GM23338 (cell line): Measurements from ENCODE around the gene RUNX1. TPM values are rescaled to one million over a fixed set of nuclear protein-coding genes. Genes with fewer than 3 reads are reported as not detected.

Experiments used
- ATAC-seq: fragments of 200-7000 bp; cut with Tn5 transposase; 3 replicates; pipeline ENCODE4 v1.9.1; 2020
- DNase-seq: peaks from one replicate; pipeline ENCODE4 v3.0.0-alpha.2; 2015; ENCODE audit warnings: low spot score
- H2AFZ ChIP-seq: fragments of 200-600 bp; sonication (generic); 2 replicates; pipeline ENCODE4 v1.8.0; 2016; ENCODE audit warnings: antibody characterized with exemption, mild to moderate bottlenecking, moderate library complexity
- H3F3A ChIP-seq: fragments of 200-600 bp; sonication (generic); replicated peaks from 2 replicates; pipeline ENCODE4 v1.8.0; 2017; ENCODE audit warnings: antibody characterized with exemption, mixed run types, low read depth
- H3K27ac ChIP-seq: fragments of 200-600 bp; sonication (generic); 2 replicates; pipeline ENCODE4 v1.6.1; 2016; ENCODE audit warnings: low read depth
- H3K27me3 ChIP-seq: fragments of 200-600 bp; sonication (generic); 2 replicates; pipeline ENCODE4 v1.8.0; 2016; ENCODE audit warnings: mild to moderate bottlenecking, mixed run types, moderate library complexity; ENCODE audit not compliant: insufficient read depth
- H3K36me3 ChIP-seq: fragments of 200-600 bp; sonication (generic); 2 replicates; pipeline ENCODE4 v1.8.0; 2016; ENCODE audit warnings: mild to moderate bottlenecking; ENCODE audit not compliant: insufficient read depth
- H3K4me1 ChIP-seq: fragments of 200-600 bp; sonication (generic); 2 replicates; pipeline ENCODE4 v1.8.0; 2016; ENCODE audit warnings: mild to moderate bottlenecking, moderate library complexity; ENCODE audit not compliant: insufficient read depth
- H3K4me2 ChIP-seq: fragments of 200-600 bp; sonication (generic); 2 replicates; pipeline ENCODE4 v1.7.1; 2017; ENCODE audit warnings: mixed run types
- H3K4me3 ChIP-seq: fragments of 200-600 bp; sonication (generic); 2 replicates; pipeline ENCODE4 v1.6.1; 2016; ENCODE audit warnings: mixed run types
- H3K79me2 ChIP-seq: fragments of 200-600 bp; sonication (generic); replicated peaks from 2 replicates; pipeline ENCODE4 v1.8.0; 2017; ENCODE audit warnings: mild to moderate bottlenecking; ENCODE audit not compliant: insufficient read depth
- H3K9me2 ChIP-seq: fragments of 200-600 bp; sonication (generic); 2 replicates; pipeline ENCODE4 v1.8.0; 2017; ENCODE audit not compliant: insufficient read depth
- H4K20me1 ChIP-seq: fragments of 200-600 bp; sonication (generic); replicated peaks from 2 replicates; pipeline ENCODE4 v1.8.0; 2017; ENCODE audit warnings: mild to moderate bottlenecking; ENCODE audit not compliant: insufficient read depth
- H3K27ac Mint-ChIP-seq: 2 replicates; pipeline ENCODE4 v1.8.0; 2020; ENCODE audit warnings: inconsistent platforms, mild to moderate bottlenecking, moderate library complexity, mixed read lengths
- H3K27me3 Mint-ChIP-seq: 3 replicates; pipeline ENCODE4 v1.8.0; 2022; ENCODE audit warnings: low read depth, mild to moderate bottlenecking, moderate library complexity, mixed read lengths, inconsistent platforms; ENCODE audit not compliant: insufficient read depth, poor library complexity
- H3K36me3 Mint-ChIP-seq: 3 replicates; pipeline ENCODE4 v1.8.0; 2021; ENCODE audit warnings: low read depth, mild to moderate bottlenecking, inconsistent platforms, moderate library complexity, mixed read lengths
- H3K4me1 Mint-ChIP-seq: 3 replicates; pipeline ENCODE4 v1.8.0; 2020; ENCODE audit warnings: mild to moderate bottlenecking, inconsistent platforms, mixed read lengths
- H3K4me3 Mint-ChIP-seq: 3 replicates; pipeline ENCODE4 v1.8.0; 2021; ENCODE audit warnings: moderate library complexity, mild to moderate bottlenecking, inconsistent platforms, mixed read lengths
- H3K9me3 Mint-ChIP-seq: 3 replicates; pipeline ENCODE4 v1.8.0; 2020; ENCODE audit warnings: moderate library complexity, mild to moderate bottlenecking, inconsistent platforms, mixed read lengths
- EZH2 ChIP-seq: fragments of 200-600 bp; sonication (generic); IDR thresholded peaks from one replicate; pipeline ENCODE4 v1.8.0; 2017; ENCODE audit warnings: antibody characterized with exemption, mild to moderate bottlenecking, low read depth; ENCODE audit not compliant: unreplicated experiment
- EZH2phosphoT487 ChIP-seq: fragments of 200-600 bp; sonication (generic); IDR thresholded peaks from one replicate; pipeline ENCODE4 v1.8.1; 2018; ENCODE audit warnings: antibody characterized with exemption; ENCODE audit not compliant: unreplicated experiment
- JUNB ChIP-seq: IDR thresholded peaks from one replicate; pipeline ENCODE4 v1.6.1; 2016; ENCODE audit warnings: antibody characterized with exemption; ENCODE audit not compliant: unreplicated experiment
- NANOG ChIP-seq: IDR thresholded peaks from 2 replicates; pipeline ENCODE4 v1.6.1; 2016; ENCODE audit warnings: antibody characterized with exemption, borderline replicate concordance
- POLR2AphosphoS5 ChIP-seq: IDR thresholded peaks from 2 replicates; pipeline ENCODE4 v1.6.1; 2016; ENCODE audit warnings: antibody characterized with exemption, low read depth
- ZNF331 ChIP-seq: fragments of 250-450 bp; sonication (Bioruptor Pico); IDR thresholded peaks from 2 replicates; pipeline ENCODE4 v1.5.0; 2020; ENCODE audit warnings: low read depth, mild to moderate bottlenecking, moderate library complexity
- ZNF462 ChIP-seq: fragments of 250-450 bp; sonication (Bioruptor Pico); IDR thresholded peaks from 2 replicates; pipeline ENCODE4 v1.5.0; 2020; ENCODE audit warnings: mild to moderate bottlenecking, moderate library complexity
- polyA plus RNA-seq: library from polyadenylated mRNA; unstranded; fragments of >200 nt; fragmentation: Nextera tagmentation; extraction: Ambion mirVana; gene quantifications from 2 replicates; pipeline ENCODE4 v1.2.1, GENCODE V29; 2016
- total RNA-seq: library from RNA; depleted of rRNA; stranded (reverse); fragments of >200 nt; shearing (Covaris generic); gene quantifications from 2 replicates; pipeline ENCODE4 v1.2.3, GENCODE V29; 2014

Gene RUNX1
- total and polyA plus RNA-seq, 2 experiments from 2014 or later, result 0.29 to 1.1 TPM

DNA sequence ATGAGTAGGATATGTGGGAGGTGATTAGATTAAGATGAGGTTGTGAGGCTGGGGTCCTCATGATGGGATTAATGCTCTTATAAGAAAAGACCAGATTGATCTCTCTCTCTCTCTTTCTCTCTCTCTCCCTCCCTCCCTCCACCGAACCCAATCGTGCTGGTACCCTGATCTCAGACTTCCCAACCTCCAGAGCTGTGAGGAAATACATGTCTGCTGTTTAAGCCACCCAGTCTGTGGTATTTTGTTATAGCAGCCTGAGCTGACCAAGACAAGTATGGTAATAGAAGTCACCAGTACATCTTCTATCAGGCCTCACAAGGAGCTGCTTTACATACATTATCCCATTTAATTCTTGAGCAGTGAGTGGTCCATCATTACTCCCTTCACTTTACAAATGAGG is 149.8 kb downstream of the RUNX1 start:
- H4K20me1 ChIP-seq, result no peaks in the 10 kb centered on the region

DNA sequence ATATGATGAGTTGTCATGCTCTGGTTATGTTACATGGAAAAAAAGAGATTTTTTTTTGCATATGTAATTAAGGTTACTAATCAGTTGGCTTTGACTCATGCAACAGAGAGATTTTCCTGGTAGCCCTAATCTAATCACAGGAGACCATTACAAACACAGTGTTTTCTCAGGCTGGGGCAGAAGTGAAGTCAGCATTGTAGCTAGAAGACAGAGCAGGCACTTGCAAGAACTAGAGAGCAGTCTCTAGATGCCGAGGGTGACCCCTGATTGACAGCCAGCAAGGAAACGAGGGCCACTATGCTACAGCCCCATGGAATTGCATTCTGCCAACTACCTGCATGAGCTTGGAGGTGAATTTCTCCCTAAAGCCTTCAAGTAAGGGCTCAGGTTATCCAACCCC is 151.3 kb downstream of the RUNX1 start:
- Histone ChIP-seq H4K20me1 (no peaks in the 10 kb centered on the region), H3F3A (no peaks in the 10 kb centered on the region), H3K79me2 (no peaks in the 10 kb centered on the region), H3K27ac (no peak overlapping the region), H3K4me2 (no peak overlapping the region), H3K4me3 (no peak overlapping the region), H3K36me3 (0 out of 2 replicates have a peak, but pooled peaks cover 4% of the 10 kb centered on the region), H3K27me3 (peaks cover 19% of the 10 kb centered on the region), H2AFZ (no peak overlapping the region), H3K9me2 (no peaks in the 10 kb centered on the region), H3K4me1 (no peaks in the 10 kb centered on the region)
- DNase-seq, result no peak
- Mint-ChIP-seq H3K27me3 (peaks cover 3% of the 10 kb centered on the region), H3K36me3 (no peaks in the 10 kb centered on the region; the same call in 2 of the 3 replicates), H3K4me3 (no peak overlapping the region), H3K9me3 (peaks cover 12% of the 10 kb centered on the region), H3K4me1 (no peaks in the 10 kb centered on the region; the same call in 2 of the 3 replicates), H3K27ac (no peak overlapping the region)
- no peak for ATAC-seq
- no peak for TF ChIP-seq ZNF462

More for the DNA sequence above, 149.8 kb downstream of the RUNX1 start:
- Histone ChIP-seq H3K27me3 (peaks cover 4% of the 10 kb centered on the region; the same call in 1 of the 2 replicates), H3K27ac (no peak overlapping the region), H3K36me3 (0 out of 2 replicates have a peak, but pooled peaks cover 4% of the 10 kb centered on the region), H3K79me2 (no peaks in the 10 kb centered on the region), H3F3A (no peaks in the 10 kb centered on the region), H3K4me1 (no peaks in the 10 kb centered on the region), H3K4me3 (no peak overlapping the region), H2AFZ (no peak overlapping the region), H3K9me2 (no peaks in the 10 kb centered on the region), H3K4me2 (no peak overlapping the region)
- TF ChIP-seq EZH2phosphoT487 (no peak), POLR2AphosphoS5 (no peak), JUNB (no peak), ZNF331 (no peak), NANOG (no peak), EZH2 (no peak)
- H3K36me3 Mint-ChIP-seq, result no peaks in the 10 kb centered on the region; the same call in 2 of the 3 replicates
- H3K4me3 Mint-ChIP-seq, result no peak overlapping the region
- no peak for ATAC-seq
- H3K27ac Mint-ChIP-seq, result no peak overlapping the region
- H3K27me3 Mint-ChIP-seq, result no peaks in the 10 kb centered on the region
- DNase-seq, result no peak
- H3K9me3 Mint-ChIP-seq, result peaks cover 12% of the 10 kb centered on the region
- H3K4me1 Mint-ChIP-seq, result no peaks in the 10 kb centered on the region
